Activated CD8-positive, alpha-beta memory T cell treated with anti-CD3 and anti-CD28 coated beads for 36 hours (primary cell): ENCODE results near the gene GNA15. TPM values are rescaled to one million over a fixed set of nuclear protein-coding genes. Genes with fewer than 3 reads are reported as not detected.
"Not testable (repeated sequence)": the region's sequence is repeated elsewhere in the genome, so short reads cannot be mapped to it uniquely, and the experiment has no call there.

ENCODE experiments used
- CTCF ChIA-PET: fragments of 350-600 bp; sonication (Branson Sonifier 250); formaldehyde crosslinking; loops from one replicate; lab custom pipeline; 2021; ENCODE audit warnings: antibody characterized with exemption; lab: Charles Lee
- POLR2A ChIA-PET: fragments of 350-600 bp; sonication (Branson Sonifier 250); formaldehyde crosslinking; loops from one replicate; lab custom pipeline; 2021; ENCODE audit warnings: antibody characterized with exemption; lab: Charles Lee
- total RNA-seq, 2 experiments: library from RNA; stranded (reverse); gene quantifications; one replicate each; pipeline ENCODE4 v1.2.3, GENCODE V29; 2021

The GNA15 gene
- total RNA-seq, 2 experiments from 2014 or later: 2.9 to 3.2 TPM

GRCh38 chr19:3137119-3137518 is 1.3 kb downstream of the GNA15 start:
- ChIA-PET CTCF (interaction anchor here (1.7 to 3.3 kb wide), 2 partner anchors 10 to 15 kb away, joined by 4 to 17 read pairs; no protein-coding TSS in a partner anchor), POLR2A (no interaction called here)

GRCh38 chr19:3138268-3138667 is 2.4 kb downstream of the GNA15 start:
- POLR2A ChIA-PET: interaction anchor here (0.5 kb wide), 1 partner anchor 9 kb away, joined by 5 read pairs; no protein-coding TSS in a partner anchor

GRCh38 chr19:3140667-3141038 is 4.8 kb downstream of the GNA15 start:
- ChIA-PET CTCF (interaction anchor here (1.2 to 1.4 kb wide), 2 partner anchors 23 to 37 kb away, joined by 3 read pairs; no protein-coding TSS in a partner anchor), POLR2A (no interaction called here)

More at GRCh38 chr19:3138268-3138667, 2.4 kb downstream of the GNA15 start:
- CTCF ChIA-PET: interaction anchor here (0.8 to 3.3 kb wide), 3 partner anchors 8 to 26 kb away, joined by 3 to 17 read pairs (median 4); no protein-coding TSS in a partner anchor

GRCh38 chr19:3142292-3142670 is 6.4 kb downstream of the GNA15 start:
- ChIA-PET POLR2A (interaction anchor here (0.6 to 0.8 kb wide), 2 partner anchors 10 to 13 kb away, joined by 4 to 7 read pairs; no protein-coding TSS in a partner anchor), CTCF (interaction anchor here (0.8 to 2.3 kb wide), 4 partner anchors 18 to 66 kb away, joined by 3 to 8 read pairs (median 3); no protein-coding TSS in a partner anchor)

- CTCF ChIA-PET: interaction anchor here (1.0 to 2.3 kb wide), 4 partner anchors 13 to 67 kb away, joined by 3 to 8 read pairs (median 4); no protein-coding TSS in a partner anchor
- POLR2A ChIA-PET: no interaction called here
Measured at GRCh38 chr19:3142781-3143337, 7.0 kb downstream of the GNA15 start.

GRCh38 chr19:3145909-3146676 is 10.3 kb downstream of the GNA15 start:
- POLR2A ChIA-PET: no interaction called here
- CTCF ChIA-PET: interaction anchor here (0.6 to 3.9 kb wide), 10 partner anchors 9 to 70 kb away, joined by 3 to 17 read pairs (median 4); partner anchors contain the start of gene GNA15

GRCh38 chr19:3146677-3147100 is 10.9 kb downstream of the GNA15 start:
- CTCF ChIA-PET: interaction anchor here (0.6 to 3.9 kb wide), 10 partner anchors 9 to 70 kb away, joined by 3 to 17 read pairs (median 4); partner anchors contain the start of gene GNA15
- POLR2A ChIA-PET: no interaction called here

GRCh38 chr19:3148503-3148902 is 12.7 kb downstream of the GNA15 start:
- CTCF ChIA-PET: no interaction called here

GRCh38 chr19:3149089-3149488 is 13.3 kb downstream of the GNA15 start:
- ChIA-PET POLR2A (no interaction called here), CTCF (interaction anchor here (0.7 to 0.8 kb wide), 2 partner anchors 13 to 16 kb away, joined by 3 to 4 read pairs; no protein-coding TSS in a partner anchor)

More at GRCh38 chr19:3148503-3148902, 12.7 kb downstream of the GNA15 start:
- POLR2A ChIA-PET: no interaction called here

GRCh38 chr19:3149526-3150505 is 14.0 kb downstream of the GNA15 start:
- POLR2A ChIA-PET: no interaction called here
- CTCF ChIA-PET: interaction anchor here (0.7 to 0.8 kb wide), 2 partner anchors 12 to 16 kb away, joined by 3 to 4 read pairs; no protein-coding TSS in a partner anchor

- ChIA-PET CTCF (interaction anchor here (0.8 to 1.9 kb wide), 2 partner anchors 25 to 75 kb away, joined by 3 to 7 read pairs; no protein-coding TSS in a partner anchor), POLR2A (no interaction called here)
Measured at GRCh38 chr19:3150739-3151329, 15.0 kb downstream of the GNA15 start.

- ChIA-PET POLR2A (no interaction called here), CTCF (interaction anchor here (0.7 to 1.9 kb wide), 4 partner anchors 14 to 76 kb away, joined by 3 to 7 read pairs (median 4); no protein-coding TSS in a partner anchor)
Measured at GRCh38 chr19:3151563-3152418, 16.0 kb downstream of the GNA15 start.

GRCh38 chr19:3152419-3152780 is 16.6 kb downstream of the GNA15 start:
- ChIA-PET CTCF (interaction anchor here (1.9 kb wide), 1 partner anchor 76 kb away, joined by 7 read pairs; no protein-coding TSS in a partner anchor), POLR2A (interaction anchor here (0.5 kb wide), 1 partner anchor 10 kb away, joined by 4 read pairs; no protein-coding TSS in a partner anchor)

GRCh38 chr19:3153286-3154230 is 17.7 kb downstream of the GNA15 start:
- CTCF ChIA-PET: interaction anchor here (0.9 kb wide), 1 partner anchor 10 kb away, joined by 3 read pairs; no protein-coding TSS in a partner anchor
- POLR2A ChIA-PET: no interaction called here

GRCh38 chr19:3154447-3154846 is 18.6 kb downstream of the GNA15 start:
- POLR2A ChIA-PET, CTCF ChIA-PET: not testable (repeated sequence)
